HG02981 (cell line): ENCODE data around the gene UBE2B.
"Not testable (repeated sequence)": the region's sequence is repeated elsewhere in the genome, so short reads cannot be mapped to it uniquely, and the experiment has no call there.

Source experiments
- ATAC-seq: cut with Tn5 transposase; IDR thresholded peaks from one replicate; pipeline ENCODE4 v1.9.1; 2021; ENCODE audit warnings: mild to moderate bottlenecking, moderate library complexity; ENCODE audit not compliant: unreplicated experiment

UBE2B gene

GRCh38 chr5:134370871-134371833 is at the start of gene UBE2B:
Gene UBE2B (plus strand): TSS chr5:134371569. CDS start chr5:134371596, 27 bp downstream.
- peak; percentile 61 for ATAC-seq

- ATAC-seq: no peak
Observed at GRCh38 chr5:134327327-134327726, 44.0 kb upstream of the UBE2B start.

- ATAC-seq: no peak
Observed at GRCh38 chr5:134328619-134329018, 42.8 kb upstream of the UBE2B start.

GRCh38 chr5:134336833-134337232 is 34.5 kb upstream of the UBE2B start:
- ATAC-seq: not testable (repeated sequence)

- ATAC-seq: not testable (repeated sequence)
Observed at GRCh38 chr5:134343500-134343899, 27.9 kb upstream of the UBE2B start.

GRCh38 chr5:134345476-134345875 is 25.9 kb upstream of the UBE2B start:
- ATAC-seq: not testable (repeated sequence)

GRCh38 chr5:134345996-134346395 is 25.4 kb upstream of the UBE2B start:
- no peak for ATAC-seq

GRCh38 chr5:134349463-134349862 is 21.9 kb upstream of the UBE2B start:
- ATAC-seq: no peak

- ATAC-seq: no peak
Observed at GRCh38 chr5:134355681-134356080, 15.7 kb upstream of the UBE2B start.

GRCh38 chr5:134365604-134366003 is 5.8 kb upstream of the UBE2B start:
- ATAC-seq: no peak

- peak; percentile 5 for ATAC-seq
Observed at GRCh38 chr5:134370311-134370870, 978 bp upstream of the UBE2B start.

GRCh38 chr5:134371834-134372340 is 518 bp downstream of the UBE2B start:
- no peak for ATAC-seq

- ATAC-seq: not testable (repeated sequence)
Observed at GRCh38 chr5:134373633-134374032, 2.3 kb downstream of the UBE2B start.

GRCh38 chr5:134374232-134374631 is 2.9 kb downstream of the UBE2B start:
- ATAC-seq: no peak

- no peak for ATAC-seq
Observed at GRCh38 chr5:134380346-134380745, 9.0 kb downstream of the UBE2B start.

- ATAC-seq: not testable (repeated sequence)
Observed at GRCh38 chr5:134382204-134382603, 10.8 kb downstream of the UBE2B start.

GRCh38 chr5:134383980-134384697 is 12.8 kb downstream of the UBE2B start:
- no peak for ATAC-seq

- no peak for ATAC-seq
Observed at GRCh38 chr5:134387443-134387842, 16.1 kb downstream of the UBE2B start.

GRCh38 chr5:134392301-134392700 is 20.9 kb downstream of the UBE2B start:
- ATAC-seq: no peak

- ATAC-seq: no peak
Observed at GRCh38 chr5:134394932-134395331, 23.6 kb downstream of the UBE2B start.

- ATAC-seq: no peak
Observed at GRCh38 chr5:134396274-134396673, 24.9 kb downstream of the UBE2B start.
